ENCODE measurements around the gene RABGAP1.

- TF ChIP-seq CTCF (IDR thresholded peaks at IDR 0.05) (no peak), POLR2AphosphoS5 (IDR thresholded peaks at IDR 0.05; ENCODE audit: low read depth, low read length) (no peak), MAX (IDR thresholded peaks at IDR 0.05; ENCODE audit: low read depth) (no peak)
Measured at GRCh38 chr9:123131258-123131657, 190.4 kb downstream of the RABGAP1 start.
